HG03558 (cell line): Measurements from ENCODE around the gene TRABD2B.

Experiments
- ATAC-seq: cut with Tn5 transposase; IDR thresholded peaks from one replicate; pipeline ENCODE4 v1.9.1; 2021; ENCODE audit warnings: moderate number of reproducible peaks; ENCODE audit not compliant: unreplicated experiment; ENCODE audit errors: extremely low read depth

The TRABD2B gene

DNA sequence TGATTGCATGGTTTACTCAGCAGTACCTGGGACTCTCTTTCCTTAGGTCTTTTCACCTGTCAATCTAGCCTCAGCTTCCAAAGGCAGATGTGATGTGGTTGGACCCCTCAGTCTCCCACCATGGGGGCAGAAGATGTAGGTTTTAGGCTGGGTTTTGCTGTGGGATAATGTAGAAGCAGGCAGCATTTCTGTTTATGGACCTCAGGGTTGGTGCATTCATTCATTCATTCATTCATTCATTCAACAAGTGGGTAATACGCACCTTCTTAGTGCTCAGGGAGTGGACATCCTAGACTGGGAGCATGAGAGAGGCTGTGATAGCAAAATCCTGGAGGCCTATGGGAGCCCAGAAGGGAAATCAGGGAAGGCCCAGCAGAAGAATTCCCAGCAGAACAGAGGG, 209.6 kb downstream of the TRABD2B start:
- ATAC-seq: no peak

DNA sequence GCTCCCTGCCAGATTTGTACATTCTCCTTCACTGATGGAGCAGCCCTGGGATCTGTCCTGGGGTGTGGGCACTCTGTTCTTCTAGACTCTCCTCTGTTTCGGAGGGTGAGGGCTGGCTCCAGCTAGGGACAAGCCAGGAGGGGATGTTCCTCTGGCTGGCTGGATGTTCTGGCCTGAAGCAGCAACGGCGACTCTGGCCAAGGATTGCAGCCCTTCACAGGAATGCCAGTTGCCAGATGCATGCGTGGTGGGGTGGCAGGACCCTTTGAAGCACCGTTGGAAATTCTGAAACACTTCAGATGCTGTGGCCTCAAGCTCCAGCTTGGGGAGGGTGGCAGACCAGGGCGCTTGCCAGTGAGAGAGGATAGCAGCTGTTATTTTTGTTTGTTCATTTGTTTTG, 210.9 kb downstream of the TRABD2B start:
- no peak for ATAC-seq

DNA sequence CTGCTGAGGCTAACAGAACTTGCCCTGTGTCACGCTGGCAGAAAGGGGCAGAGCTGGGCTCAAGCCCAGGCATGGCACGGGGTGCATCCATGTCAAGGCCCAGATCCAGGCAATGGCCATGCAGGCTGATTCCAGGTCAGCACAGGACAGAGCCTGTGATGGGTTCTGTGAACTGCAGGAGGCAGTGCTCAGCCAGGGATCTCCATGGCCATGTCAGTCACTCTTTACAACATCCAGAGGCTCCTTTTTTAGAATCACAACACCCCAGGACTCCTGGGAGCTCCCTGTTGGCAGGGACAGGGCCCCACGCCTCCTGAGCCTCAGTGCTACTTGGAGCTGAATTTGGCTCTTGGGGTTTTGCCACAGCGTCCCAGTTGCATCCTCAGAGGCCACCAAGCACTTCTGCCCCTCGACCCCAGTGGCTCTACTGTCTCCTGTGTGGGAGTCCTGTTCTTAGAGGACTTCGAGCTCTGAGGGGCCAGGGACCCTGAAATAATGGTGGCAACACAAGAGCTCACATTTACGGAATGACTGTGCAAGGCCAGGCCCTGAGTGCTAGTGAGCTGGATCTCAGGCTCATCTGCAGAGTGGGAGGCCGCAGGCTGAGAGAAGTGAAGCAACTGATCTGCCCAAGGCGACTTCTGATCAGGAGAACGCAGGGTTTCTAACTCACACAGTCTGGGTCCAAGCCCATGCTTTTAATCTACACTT, 211.5 kb downstream of the TRABD2B start:
- no peak for ATAC-seq

DNA sequence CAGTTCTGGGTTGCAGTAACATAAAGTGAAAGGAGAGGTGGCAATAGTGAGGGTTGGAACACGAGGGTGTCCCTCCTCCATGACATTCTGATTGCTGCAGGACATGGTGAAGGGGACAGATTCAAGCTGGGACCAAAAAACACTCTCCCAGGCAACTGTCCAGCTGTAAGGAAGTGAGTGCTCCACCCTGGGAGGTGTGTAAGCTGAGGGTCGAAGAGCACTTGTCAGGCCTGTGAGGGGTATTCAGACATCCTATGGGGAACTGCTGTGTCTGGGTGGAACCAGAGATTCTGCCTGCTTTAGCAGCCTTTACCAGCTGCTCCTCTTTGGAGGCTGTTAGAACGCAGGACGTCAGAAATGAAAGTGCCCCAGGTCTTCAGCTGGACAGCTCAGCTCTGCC, 212.1 kb downstream of the TRABD2B start:
- ATAC-seq: no peak

DNA sequence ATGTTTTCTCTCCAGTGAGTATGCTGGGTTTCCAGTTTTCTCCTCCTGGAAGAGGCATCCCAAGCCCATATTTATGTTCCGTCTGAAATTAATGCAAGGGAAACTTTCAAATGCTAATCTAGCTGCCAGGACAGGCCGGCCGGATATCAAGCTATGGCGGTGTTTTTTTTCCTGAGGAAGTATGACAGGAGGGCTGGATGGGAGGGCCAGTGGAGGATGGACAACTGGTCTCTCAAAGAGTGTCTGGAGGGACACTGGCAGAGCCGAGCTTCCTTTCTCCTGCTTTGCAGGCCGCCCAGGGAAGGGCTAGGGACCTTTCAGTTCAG, 212.7 kb downstream of the TRABD2B start:
- ATAC-seq: no peak

DNA sequence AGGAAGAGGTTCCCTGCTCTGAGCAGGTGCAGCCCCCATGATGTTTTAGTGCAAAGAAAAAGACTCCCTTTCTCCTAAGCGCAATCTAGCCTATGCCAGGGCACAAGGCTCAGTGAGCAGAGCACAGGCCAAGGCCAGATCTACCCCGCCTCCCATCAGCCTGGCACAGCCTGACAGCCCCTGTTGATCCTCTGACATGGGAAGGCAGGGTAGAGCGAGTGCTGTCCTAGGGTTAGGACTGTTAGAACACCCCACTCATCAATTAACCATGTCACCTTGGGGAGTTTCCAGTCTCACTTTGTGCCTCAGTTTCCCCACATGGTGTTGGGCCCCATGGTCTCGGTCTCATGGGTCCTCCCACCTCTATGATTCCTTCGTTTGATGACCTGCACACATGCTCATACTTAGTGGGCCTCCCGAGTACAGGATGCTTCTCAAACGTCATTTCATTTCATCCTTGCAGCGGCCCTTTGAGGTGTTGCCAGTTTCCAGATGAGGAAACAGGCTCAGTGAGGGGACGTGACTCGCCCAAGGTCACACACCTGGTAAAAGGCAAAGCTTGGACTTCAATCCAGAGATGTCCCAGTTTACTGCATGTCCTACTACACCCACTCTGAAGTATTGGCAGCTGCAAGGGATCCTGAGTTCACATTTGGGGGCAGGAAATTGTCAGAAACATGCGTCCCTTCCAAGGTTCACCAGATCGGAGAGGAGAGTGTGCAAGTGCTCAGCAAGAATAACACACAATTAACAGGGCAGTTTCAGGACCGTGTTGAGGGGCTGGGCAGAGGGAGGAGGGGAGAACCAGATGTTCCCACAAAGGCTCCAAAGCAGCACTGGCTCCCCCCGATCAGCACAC, 213.3 kb downstream of the TRABD2B start:
- ATAC-seq: no peak

DNA sequence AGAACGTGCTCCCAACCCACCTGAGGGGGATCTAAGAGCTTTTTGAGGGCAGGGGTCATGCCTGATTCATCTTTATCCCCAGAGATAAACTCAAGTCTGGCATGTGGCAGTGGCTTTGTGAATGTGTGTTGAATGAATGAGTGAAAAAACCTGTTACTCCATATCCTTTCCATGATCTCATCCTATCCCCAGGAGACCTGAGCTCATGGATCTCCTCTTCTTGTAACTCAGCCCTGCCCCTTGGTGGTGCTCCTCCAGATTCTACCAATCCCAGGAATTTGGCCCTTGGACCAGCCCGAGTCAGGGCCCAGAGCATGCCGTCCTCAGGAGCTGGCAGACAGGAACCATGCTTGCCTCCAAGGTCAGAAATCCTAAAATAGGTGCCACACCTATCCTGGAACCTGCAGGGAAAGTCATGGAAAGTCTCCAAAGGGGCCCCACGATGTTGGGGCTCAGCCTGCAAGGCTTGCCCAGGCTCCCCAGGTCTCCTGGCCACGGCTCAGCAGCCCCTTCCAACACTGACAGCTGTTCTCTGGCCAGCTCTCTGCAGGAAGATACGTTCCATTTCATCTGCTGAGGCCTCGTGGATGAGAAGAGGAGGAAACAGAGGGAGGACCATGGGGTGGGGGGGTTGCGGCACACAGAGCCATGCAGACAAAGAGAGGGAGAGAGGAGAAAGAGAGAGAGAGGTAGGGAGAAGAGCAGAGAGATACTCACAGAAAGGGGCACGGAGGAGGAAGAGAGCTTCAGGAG, 214.6 kb downstream of the TRABD2B start:
- ATAC-seq: no peak

DNA sequence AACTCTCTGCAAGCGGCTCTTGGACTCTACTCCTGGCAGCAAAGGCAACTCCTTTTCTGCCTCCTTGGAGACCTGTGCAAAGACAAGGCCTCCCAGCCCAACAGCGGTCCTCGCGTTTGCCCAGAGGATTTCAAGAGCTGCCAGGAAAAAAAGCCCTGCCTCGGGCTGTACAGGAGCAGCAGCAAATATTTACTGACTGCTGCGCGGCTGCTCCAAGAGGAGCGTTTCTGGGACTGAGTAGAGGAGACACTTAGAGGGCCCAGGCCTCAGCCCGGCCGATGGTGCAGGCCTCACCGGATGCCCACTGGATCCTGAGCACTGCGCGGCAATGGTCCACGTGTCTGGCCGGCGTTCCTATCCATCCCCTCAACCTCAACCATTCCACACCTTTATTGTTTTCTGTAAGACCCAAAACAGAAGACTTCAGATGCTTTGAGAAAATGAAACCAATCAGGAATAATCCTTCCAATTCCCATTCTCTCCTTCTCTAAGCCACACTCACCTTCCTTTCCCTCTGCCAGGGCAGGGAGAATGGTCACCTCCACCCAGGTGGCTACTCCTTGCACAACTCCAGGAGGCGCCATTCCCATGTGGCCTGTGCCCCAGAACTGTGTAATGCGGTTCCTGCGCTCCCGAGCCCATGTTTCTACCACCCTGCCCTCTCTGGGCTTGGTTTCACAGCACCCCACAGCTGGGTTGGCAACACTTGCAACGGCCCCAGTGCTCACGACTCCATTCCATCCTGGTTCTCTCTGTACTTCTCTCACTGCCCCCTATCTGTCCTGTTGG, 215.8 kb downstream of the TRABD2B start:
- ATAC-seq: no peak

DNA sequence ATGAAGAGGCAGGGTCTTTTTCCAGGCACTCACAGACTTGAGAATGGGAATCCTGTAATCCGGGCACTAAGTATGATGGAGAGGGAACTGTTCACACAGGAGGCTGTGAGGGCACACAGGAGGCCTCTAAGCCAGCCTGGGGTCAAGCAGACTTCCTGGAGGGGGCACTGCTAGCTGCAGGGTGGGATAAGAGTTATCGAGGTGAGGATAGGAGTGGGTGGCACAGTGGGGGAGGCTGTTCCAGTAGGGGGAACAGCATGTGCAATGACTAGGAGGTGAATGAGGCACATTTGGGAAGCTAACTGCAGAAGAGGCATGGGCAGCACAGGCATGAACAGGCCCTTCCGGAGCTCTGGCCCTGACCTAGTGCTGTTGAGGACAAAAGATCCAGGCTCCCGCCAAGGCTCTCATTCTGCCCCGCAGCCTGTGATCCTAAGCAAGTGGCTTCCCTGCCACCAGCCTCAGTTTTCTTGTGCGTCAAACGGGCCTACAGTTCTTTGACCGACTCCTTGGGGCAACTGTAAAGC, 216.7 kb downstream of the TRABD2B start:
- no peak for ATAC-seq

DNA sequence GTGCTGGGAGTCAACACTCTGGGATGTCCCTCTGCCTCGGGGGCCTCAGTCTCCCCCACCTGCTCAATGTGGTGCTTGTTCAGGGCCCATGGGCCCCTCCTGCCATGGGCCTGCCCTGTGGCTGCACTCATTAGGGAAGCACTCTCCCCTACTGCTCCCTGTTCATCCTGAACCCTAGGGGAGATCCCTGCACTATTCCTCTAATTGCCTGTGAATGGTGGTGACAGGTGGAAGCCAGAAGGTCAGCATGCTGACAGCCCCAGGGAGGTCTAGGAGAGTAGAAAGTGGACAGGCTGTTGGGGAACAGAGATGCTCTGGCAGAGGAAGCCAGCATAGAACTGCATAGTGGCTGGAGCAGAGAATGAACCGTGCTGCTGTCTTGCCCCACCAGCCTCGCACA, 217.6 kb downstream of the TRABD2B start:
- no peak for ATAC-seq

DNA sequence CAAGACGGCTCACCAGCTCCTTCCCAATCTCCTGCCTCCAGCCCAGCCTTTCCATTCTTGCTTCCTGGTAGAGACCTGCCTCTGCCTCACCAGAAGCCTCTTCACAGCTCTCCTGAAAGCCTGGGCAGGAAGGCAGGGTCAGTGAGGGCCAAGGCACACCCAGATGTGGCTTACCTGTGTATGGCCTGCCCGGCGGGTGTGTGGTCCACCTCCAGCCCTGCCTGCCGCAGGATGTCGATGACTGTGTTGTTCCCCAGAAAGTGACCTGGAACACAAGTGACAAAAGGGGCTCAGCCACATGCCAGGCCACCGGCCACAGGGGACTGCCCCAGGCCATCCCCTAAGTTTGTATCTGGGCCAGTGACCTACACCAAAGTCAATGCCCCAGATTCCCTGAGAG, 218.9 kb downstream of the TRABD2B start:
- ATAC-seq: no peak

DNA sequence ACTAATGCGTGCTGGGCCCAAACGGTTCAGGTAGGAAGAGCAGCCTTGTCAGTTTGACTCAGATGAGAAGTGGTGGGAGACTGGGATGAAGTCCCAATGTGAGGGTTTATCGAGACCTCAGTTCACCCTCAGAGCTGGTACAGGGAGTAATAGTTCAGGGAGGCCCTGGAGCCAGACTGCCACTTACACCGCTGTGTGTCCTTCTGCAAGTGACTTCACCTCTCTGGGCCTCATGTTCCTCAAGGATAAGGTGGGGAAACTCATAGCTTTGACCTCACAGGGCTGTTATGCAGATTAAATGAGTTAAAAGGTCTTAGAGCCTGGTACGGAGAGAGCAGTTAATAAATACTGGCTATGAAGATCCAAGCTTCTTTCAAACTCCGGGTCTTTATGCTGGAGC, 219.9 kb downstream of the TRABD2B start:
- no peak for ATAC-seq

DNA sequence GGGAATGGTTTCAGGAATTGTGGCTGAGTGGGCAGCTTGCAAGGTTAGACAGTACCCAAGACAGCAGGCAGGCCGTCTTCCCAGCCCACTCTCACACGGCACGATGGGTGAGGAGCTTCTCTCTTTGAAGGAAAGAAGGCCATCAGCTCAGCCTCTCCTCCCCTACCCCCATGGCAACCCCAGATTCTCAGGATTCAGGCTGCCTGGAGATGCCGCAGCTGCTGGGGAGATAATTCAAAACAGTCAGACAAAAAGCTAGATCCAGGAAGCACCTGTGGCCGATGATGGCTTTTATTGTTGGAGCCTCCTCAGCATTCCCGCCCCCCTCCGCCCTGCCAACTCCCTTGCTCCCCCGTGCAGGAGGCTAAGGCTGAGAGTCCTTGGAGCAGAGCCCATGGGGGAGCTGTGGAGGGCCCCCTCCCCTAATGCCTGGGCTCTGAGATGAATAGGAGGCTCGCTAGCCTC, 220.5 kb downstream of the TRABD2B start:
- no peak for ATAC-seq

DNA sequence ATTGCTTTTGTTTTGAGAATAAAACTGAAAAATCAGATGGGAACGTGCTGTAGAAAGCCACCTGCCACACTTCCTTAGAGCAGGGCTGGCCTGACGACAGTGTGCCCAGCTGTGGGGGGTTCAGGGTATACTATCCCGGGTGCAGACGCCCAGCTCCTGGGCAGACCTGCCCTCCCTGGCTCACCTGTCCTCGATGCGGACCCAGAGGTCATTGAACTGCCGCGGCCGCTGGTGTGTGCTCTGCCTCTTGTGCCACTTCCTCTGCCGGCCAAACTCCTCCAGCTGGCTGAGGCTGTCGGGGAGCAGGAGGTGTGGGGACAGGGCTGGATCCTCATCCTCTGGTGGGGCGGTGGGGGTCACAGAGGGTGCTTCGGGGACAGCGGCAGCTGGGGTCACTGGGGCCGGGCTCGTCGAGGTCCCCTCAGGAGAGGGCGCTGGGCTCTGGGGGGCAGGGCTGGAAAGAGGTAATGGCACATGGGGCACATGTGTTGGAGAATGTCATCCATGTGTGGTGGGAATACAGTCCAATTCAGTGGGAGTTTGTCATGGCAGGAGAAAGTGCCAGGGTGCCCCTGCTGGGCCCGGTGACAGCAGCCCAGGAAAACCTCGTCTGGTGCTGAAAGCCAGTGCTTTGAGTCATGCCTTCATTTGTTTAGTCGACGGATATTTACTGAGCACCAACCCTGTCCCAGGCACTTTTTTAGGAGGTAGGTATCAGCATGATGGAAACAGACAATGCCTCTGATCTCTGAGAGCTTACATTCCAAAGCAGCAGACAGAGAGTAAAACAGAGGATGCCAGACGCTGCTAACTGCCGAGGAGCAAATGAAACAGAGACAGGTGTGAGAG, 222.0 kb downstream of the TRABD2B start:
- no peak for ATAC-seq

DNA sequence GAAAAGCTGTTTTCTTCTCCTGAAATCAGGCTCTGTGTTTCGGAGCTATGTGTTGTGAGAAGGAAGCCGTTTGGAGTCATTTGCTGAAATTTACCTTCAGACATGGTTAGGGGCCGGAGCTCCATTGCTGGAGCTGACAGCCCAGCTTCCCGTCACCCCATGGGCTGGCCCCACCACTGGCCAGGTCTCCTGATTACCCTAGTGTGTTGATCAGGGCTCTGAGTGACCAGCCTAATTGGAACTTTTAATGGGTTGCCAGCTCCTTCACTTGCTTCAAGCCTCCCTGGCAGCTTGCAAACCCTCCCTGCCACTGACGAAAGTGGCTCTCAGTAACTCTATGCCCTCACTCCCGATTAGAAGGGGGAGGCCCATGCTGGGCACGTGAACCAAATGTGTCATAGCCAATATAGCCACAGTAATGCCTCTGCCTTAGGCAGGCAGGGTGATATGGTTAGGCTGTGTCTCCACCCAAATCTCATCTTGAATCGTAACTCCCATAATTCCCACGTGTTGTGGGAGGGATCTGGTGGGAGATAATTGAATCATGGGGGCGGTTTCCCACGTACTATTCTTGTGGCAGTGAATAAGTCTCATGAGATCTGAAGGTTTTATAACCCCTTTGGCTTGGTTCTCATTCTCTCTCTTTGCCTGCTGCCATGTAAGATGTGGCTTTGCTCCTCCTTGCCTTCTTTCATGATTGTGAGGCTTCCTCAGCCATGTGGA, 224.1 kb downstream of the TRABD2B start:
- no peak for ATAC-seq

DNA sequence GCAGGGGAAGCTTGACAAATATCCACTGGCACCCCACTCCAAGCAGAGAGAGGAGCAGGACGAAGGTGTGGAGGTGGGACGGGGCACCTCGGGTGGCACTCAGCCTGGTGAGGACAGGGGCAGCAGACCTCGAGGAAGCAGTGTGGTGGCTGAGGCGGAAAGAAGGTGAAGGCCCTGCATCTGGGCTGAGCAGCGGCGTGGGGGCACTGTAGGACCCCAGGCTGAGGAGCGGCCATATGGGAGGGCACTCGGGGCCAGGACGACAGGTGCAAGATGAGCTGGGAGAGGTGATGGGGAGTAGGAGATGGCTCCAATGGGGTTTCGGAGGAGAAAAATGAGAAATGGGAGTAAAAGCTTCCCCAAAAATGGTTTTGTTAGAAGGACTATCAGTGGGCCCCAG, 224.9 kb downstream of the TRABD2B start:
- no peak for ATAC-seq

DNA sequence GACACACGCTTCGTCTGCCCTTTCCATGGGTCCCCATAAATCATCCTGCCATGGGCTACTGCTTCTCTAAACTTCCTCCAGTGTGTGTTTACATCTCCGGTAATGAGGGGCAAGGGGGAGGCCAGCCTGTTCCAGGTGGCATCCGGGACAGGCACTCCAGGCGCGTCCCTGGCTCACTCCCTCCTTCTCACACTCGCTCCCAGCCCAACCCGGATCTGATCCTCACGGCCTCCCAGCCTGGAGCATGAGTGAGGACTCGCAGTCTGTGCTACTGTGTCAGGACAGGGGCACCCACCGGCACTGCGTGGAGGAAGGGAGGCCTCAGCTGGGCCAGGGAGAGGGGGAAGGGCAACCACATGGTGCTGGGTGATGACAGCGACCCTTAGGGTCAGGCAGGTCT, 225.4 kb downstream of the TRABD2B start:
- no peak for ATAC-seq

DNA sequence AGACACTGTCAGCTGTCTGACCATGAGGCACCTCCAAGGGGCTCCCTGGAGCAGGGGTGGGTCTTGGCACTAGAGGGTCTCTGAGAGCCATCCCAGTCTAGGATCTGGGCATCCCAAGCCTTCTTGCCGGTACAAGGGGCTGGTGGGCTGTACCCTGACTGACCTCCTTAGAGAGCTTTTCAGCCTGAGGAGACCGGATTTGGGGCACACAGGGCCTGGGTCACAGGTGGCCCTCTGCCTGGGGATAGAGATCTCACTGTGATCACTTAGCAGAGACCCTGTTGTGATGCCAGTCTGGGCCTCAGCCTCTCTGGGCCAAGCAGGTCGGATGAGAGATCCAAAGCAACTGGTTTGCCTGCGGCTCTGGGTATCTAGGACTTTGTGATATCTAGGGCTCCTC, 227.2 kb downstream of the TRABD2B start:
- ATAC-seq: no peak

DNA sequence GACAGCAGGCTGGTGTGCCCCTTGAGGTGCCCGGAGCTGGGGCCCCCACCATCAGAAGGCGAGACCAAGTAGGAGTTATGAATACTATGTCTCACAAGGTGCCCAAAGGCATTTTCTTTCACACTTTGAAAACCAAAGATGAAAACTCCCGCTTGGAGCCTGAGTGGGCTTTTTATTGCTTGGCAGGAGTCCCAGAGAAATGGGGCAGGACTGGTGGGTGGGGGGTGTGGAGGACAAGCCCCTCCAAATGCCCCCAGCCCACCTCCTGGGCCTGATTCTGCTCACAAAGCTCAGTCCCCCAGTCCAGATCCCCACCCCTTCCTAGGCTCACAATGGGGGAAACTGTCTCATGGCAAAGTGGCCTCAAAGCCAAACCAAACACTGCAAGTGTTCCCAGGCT, 227.9 kb downstream of the TRABD2B start:
- ATAC-seq: no peak
